ENCODE measurements around the gene TMEM233.
A peak's percentile ranks its signal among the peaks of the same experiment; 100 is the strongest.

TMEM233 gene

GRCh38 chr12:119660076-119660475, 66.5 kb downstream of the TMEM233 start:
- DNase-seq, result no peak

- no peak for DNase-seq
Observed at GRCh38 chr12:119661882-119662281, 68.3 kb downstream of the TMEM233 start.

GRCh38 chr12:119664642-119665041, 71.1 kb downstream of the TMEM233 start:
- no peak for DNase-seq

- no peak for DNase-seq
Observed at GRCh38 chr12:119665164-119665929, 71.8 kb downstream of the TMEM233 start.

GRCh38 chr12:119666226-119666795, 72.7 kb downstream of the TMEM233 start:
- no peak for DNase-seq

- DNase-seq, result no peak
Observed at GRCh38 chr12:119666900-119667576, 73.5 kb downstream of the TMEM233 start.

GRCh38 chr12:119667577-119668323, 74.2 kb downstream of the TMEM233 start, which contains the start of gene PRKAB1:
Gene PRKAB1, plus strand, starts transcription at chr12:119668133. Its CDS starts 112 bp downstream, at chr12:119668245.
- DNase-seq, result peak; percentile 97

GRCh38 chr12:119668324-119668841, 74.8 kb downstream of the TMEM233 start:
- no peak for DNase-seq

GRCh38 chr12:119669744-119670472, 76.3 kb downstream of the TMEM233 start:
- DNase-seq, result no peak

GRCh38 chr12:119671070-119671469, 77.5 kb downstream of the TMEM233 start:
- DNase-seq, result no peak

GRCh38 chr12:119672194-119672593, 78.6 kb downstream of the TMEM233 start:
- DNase-seq, result no peak

- DNase-seq, result no peak
Observed at GRCh38 chr12:119673634-119674033, 80.1 kb downstream of the TMEM233 start.

- no peak for DNase-seq
Observed at GRCh38 chr12:119674560-119674959, 81.0 kb downstream of the TMEM233 start.

GRCh38 chr12:119676022-119676421, 82.4 kb downstream of the TMEM233 start:
- DNase-seq, result no peak

GRCh38 chr12:119676573-119676972, 83.0 kb downstream of the TMEM233 start:
- no peak for DNase-seq

- DNase-seq, result no peak
Observed at GRCh38 chr12:119678459-119678858, 84.9 kb downstream of the TMEM233 start.

GRCh38 chr12:119679081-119679480, 85.5 kb downstream of the TMEM233 start:
- DNase-seq, result peak; percentile 73

GRCh38 chr12:119679490-119679889, 85.9 kb downstream of the TMEM233 start:
- peak; percentile 50 for DNase-seq

- DNase-seq, result no peak
Observed at GRCh38 chr12:119681111-119681510, 87.5 kb downstream of the TMEM233 start.

- DNase-seq, result no peak
Observed at GRCh38 chr12:119681728-119682638, 88.4 kb downstream of the TMEM233 start.

- DNase-seq, result no peak
Observed at GRCh38 chr12:119682639-119683252, 89.2 kb downstream of the TMEM233 start.
